ENCODE results near the gene SLC25A19. TPM values are rescaled to one million over a fixed set of nuclear protein-coding genes. Genes with fewer than 3 reads are reported as not detected.
A peak's percentile ranks its signal among the peaks of the same experiment; 100 is the strongest.

The SLC25A19 gene
- total and polyA plus RNA-seq, 2 experiments from 2014 or later: 12.2 to 13.2 TPM

GRCh38 chr17:75327757-75328156 is 38.5 kb upstream of the SLC25A19 start:
- TF ChIP-seq CTCF (IDR thresholded peaks at IDR 0.05; ENCODE audit: low read depth, low read length): no peak

GRCh38 chr17:75326226-75326848 is 37.1 kb upstream of the SLC25A19 start:
- H3K4me1 ChIP-seq (ENCODE audit: low read depth): peaks cover 6% of the 10 kb centered on the region
- peaks cover 4% of the 10 kb centered on the region for H3K36me3 ChIP-seq
- H3K27me3 ChIP-seq: no peaks in the 10 kb centered on the region
- TF ChIP-seq CTCF (IDR thresholded peaks at IDR 0.05; ENCODE audit: low read depth, low read length): no peak
- no peaks in the 10 kb centered on the region for H3K9me3 ChIP-seq (ENCODE audit: low read depth)
- DNase-seq (ENCODE audit: low read depth in 1 of 2, low spot score in 1 of 2): peak in 1 of 2 donors; percentile 68
- H3K4me3 ChIP-seq: no peak overlapping the region
- peak overlapping the region; percentile 52 for H3K27ac ChIP-seq

More at GRCh38 chr17:75327757-75328156, 38.5 kb upstream of the SLC25A19 start:
- Histone ChIP-seq H3K4me3 (no peak overlapping the region), H3K27me3 (no peaks in the 10 kb centered on the region), H3K4me1 (ENCODE audit: low read depth) (peaks cover 6% of the 10 kb centered on the region), H3K36me3 (peaks cover 2% of the 10 kb centered on the region), H3K9me3 (ENCODE audit: low read depth) (no peaks in the 10 kb centered on the region), H3K27ac (no peak overlapping the region)
- DNase-seq (ENCODE audit: low read depth in 1 of 2, low spot score in 1 of 2): no peak

GRCh38 chr17:75325827-75326225 is 36.6 kb upstream of the SLC25A19 start:
- peak in 1 of 2 donors; percentile 90 for DNase-seq (ENCODE audit: low read depth in 1 of 2, low spot score in 1 of 2)
- Histone ChIP-seq H3K9me3 (ENCODE audit: low read depth) (no peaks in the 10 kb centered on the region), H3K4me1 (ENCODE audit: low read depth) (peaks cover 6% of the 10 kb centered on the region), H3K27ac (peak overlapping the region; percentile 52), H3K27me3 (no peaks in the 10 kb centered on the region), H3K4me3 (no peak overlapping the region), H3K36me3 (peaks cover 5% of the 10 kb centered on the region)
- TF ChIP-seq CTCF (IDR thresholded peaks at IDR 0.05; ENCODE audit: low read depth, low read length): no peak

GRCh38 chr17:75325348-75325747 is 36.1 kb upstream of the SLC25A19 start:
- Histone ChIP-seq H3K27ac (no peak overlapping the region), H3K36me3 (peaks cover 10% of the 10 kb centered on the region), H3K4me1 (ENCODE audit: low read depth) (peaks cover 6% of the 10 kb centered on the region), H3K4me3 (no peak overlapping the region), H3K27me3 (no peaks in the 10 kb centered on the region), H3K9me3 (ENCODE audit: low read depth) (no peaks in the 10 kb centered on the region)
- no peak for DNase-seq (ENCODE audit: low read depth in 1 of 2, low spot score in 1 of 2)
- TF ChIP-seq CTCF (IDR thresholded peaks at IDR 0.05; ENCODE audit: low read depth, low read length): no peak

GRCh38 chr17:75321506-75321905 is 32.3 kb upstream of the SLC25A19 start:
- Histone ChIP-seq H3K9me3 (ENCODE audit: low read depth) (no peaks in the 10 kb centered on the region), H3K27ac (no peak overlapping the region), H3K4me3 (no peak overlapping the region), H3K4me1 (ENCODE audit: low read depth) (peaks cover 3% of the 10 kb centered on the region), H3K27me3 (no peaks in the 10 kb centered on the region), H3K36me3 (peaks cover 13% of the 10 kb centered on the region)
- DNase-seq (ENCODE audit: low read depth in 1 of 2, low spot score in 1 of 2): no peak
- TF ChIP-seq CTCF (IDR thresholded peaks at IDR 0.05; ENCODE audit: low read depth, low read length): no peak

Data from cardiac muscle cell (in vitro differentiated cells and primary cell).